ENCODE measurements around the gene RAG1. TPM values are rescaled to one million over a fixed set of nuclear protein-coding genes. Genes with fewer than 3 reads are reported as not detected.

RAG1 gene
- total and polyA plus RNA-seq, 9 of the 15 experiments (the other 6 are each of a cell fraction or from before 2014, with no cell fraction given) = 0.49 to 2.5 (median 1.7) TPM

DNA sequence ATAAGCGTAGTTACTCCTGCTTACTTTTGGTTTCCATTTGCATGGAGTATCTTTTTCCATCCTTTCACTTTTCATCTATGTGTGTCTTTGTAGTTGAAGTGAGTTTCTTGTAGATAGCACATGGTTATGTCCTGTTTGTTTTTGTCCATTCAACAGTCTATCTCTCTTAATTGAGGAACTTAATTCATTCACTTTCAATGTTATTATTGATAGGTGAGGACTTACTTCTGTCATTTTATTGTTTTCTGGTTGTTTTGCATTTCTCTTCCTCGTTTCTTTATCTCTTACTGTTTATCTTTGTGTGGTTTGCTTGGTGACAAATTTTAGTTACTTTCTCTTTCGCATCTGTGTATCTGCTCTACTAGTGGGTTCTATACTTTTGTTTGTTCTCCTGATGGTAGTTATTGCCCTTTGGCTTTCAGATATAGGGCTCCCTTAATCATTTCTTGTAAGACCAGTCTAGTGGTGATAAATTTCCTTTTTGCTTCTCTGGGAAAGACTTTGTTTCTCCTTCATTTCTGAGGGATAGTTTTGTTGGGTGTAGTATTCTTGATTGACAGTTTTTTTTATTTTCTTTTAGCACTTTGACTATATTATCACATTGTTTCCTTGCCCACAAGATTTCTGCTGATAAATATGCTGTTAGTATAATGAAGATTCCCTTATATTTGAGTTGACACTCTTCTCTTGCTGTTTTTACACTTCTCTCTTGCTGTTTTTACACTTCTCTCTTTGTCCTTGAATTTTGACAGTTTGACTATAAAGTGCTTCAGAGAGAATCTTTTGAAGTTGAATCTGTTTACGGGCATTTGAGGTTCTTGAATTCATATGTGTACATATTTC lies 9.0 kb upstream of the RAG1 start (continued):
- TF ChIP-seq, protein P1, sequence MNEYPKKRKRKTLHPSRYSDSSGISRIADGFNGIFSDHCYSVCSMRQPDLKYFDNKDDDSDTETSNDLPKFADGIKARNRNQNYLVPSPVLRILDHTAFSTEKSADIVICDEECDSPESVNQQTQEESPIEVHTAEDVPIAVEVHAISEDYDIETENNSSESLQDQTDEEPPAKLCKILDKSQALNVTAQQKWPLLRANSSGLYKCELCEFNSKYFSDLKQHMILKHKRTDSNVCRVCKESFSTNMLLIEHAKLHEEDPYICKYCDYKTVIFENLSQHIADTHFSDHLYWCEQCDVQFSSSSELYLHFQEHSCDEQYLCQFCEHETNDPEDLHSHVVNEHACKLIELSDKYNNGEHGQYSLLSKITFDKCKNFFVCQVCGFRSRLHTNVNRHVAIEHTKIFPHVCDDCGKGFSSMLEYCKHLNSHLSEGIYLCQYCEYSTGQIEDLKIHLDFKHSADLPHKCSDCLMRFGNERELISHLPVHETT (CRISPR knock-in tag; conservative IDR thresholded peaks at IDR 0.05 in 1 of 2, IDR thresholded peaks at IDR 0.05 in 1 of 2) = peak in 1 of 2 experiments; percentile 61; a peak in 1 of 4 replicates
- TF ChIP-seq ZFP1 (CRISPR knock-in tag; IDR thresholded peaks at IDR 0.05) (peak; percentile 92), FOXA3 (CRISPR knock-in tag; conservative IDR thresholded peaks at IDR 0.05 in 1 of 2, IDR thresholded peaks at IDR 0.05 in 1 of 2) (peak in 1 of 2 experiments; percentile 43; a peak in 1 of 4 replicates), EP400 (IDR thresholded peaks at IDR 0.05) (no peak), FOXK2 (conservative IDR thresholded peaks at IDR 0.05 in 1 of 2, IDR thresholded peaks at IDR 0.05 in 1 of 2; ENCODE audit: low read depth in 2 of 2) (0 out of 4 replicates have a peak, but pooled peaks have one; percentile 16 to 19), JUND (IDR thresholded peaks at IDR 0.05; ENCODE audit: borderline replicate concordance, low read depth, low read length) (no peak), JUND (tag; IDR thresholded peaks at IDR 0.05; ENCODE audit: borderline replicate concordance, low read depth, low read length) (no peak)
- TF ChIP-seq, protein P2, sequence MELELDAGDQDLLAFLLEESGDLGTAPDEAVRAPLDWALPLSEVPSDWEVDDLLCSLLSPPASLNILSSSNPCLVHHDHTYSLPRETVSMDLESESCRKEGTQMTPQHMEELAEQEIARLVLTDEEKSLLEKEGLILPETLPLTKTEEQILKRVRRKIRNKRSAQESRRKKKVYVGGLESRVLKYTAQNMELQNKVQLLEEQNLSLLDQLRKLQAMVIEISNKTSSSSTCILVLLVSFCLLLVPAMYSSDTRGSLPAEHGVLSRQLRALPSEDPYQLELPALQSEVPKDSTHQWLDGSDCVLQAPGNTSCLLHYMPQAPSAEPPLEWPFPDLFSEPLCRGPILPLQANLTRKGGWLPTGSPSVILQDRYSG (tag; conservative IDR thresholded peaks at IDR 0.05; ENCODE audit: low read depth) = 0 out of 2 replicates have a peak, but pooled peaks have one; percentile 54
- TF ChIP-seq, protein P3, sequence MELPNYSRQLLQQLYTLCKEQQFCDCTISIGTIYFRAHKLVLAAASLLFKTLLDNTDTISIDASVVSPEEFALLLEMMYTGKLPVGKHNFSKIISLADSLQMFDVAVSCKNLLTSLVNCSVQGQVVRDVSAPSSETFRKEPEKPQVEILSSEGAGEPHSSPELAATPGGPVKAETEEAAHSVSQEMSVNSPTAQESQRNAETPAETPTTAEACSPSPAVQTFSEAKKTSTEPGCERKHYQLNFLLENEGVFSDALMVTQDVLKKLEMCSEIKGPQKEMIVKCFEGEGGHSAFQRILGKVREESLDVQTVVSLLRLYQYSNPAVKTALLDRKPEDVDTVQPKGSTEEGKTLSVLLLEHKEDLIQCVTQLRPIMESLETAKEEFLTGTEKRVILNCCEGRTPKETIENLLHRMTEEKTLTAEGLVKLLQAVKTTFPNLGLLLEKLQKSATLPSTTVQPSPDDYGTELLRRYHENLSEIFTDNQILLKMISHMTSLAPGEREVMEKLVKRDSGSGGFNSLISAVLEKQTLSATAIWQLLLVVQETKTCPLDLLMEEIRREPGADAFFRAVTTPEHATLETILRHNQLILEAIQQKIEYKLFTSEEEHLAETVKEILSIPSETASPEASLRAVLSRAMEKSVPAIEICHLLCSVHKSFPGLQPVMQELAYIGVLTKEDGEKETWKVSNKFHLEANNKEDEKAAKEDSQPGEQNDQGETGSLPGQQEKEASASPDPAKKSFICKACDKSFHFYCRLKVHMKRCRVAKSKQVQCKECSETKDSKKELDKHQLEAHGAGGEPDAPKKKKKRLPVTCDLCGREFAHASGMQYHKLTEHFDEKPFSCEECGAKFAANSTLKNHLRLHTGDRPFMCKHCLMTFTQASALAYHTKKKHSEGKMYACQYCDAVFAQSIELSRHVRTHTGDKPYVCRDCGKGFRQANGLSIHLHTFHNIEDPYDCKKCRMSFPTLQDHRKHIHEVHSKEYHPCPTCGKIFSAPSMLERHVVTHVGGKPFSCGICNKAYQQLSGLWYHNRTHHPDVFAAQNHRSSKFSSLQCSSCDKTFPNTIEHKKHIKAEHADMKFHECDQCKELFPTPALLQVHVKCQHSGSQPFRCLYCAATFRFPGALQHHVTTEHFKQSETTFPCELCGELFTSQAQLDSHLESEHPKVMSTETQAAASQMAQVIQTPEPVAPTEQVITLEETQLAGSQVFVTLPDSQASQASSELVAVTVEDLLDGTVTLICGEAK (IDR thresholded peaks at IDR 0.05) = 0 out of 2 replicates have a peak, but pooled peaks have one; percentile 47
- TF ChIP-seq, protein P3 (CRISPR knock-in tag; IDR thresholded peaks at IDR 0.05) = no peak

Data from K562 (cell line).